Hematopoietic multipotent progenitor cell (in vitro differentiated cells): Measurements from ENCODE around the gene CD1B. TPM values are rescaled to one million over a fixed set of nuclear protein-coding genes. Genes with fewer than 3 reads are reported as not detected.
"Not testable (repeated sequence)": the region's sequence is repeated elsewhere in the genome, so short reads cannot be mapped to it uniquely, and the experiment has no call there.

ENCODE experiments used
- DNase-seq, 3 donors: peaks; one replicate each; pipeline ENCODE4 v3.0.0-alpha.2; 2011 to 2015; ENCODE audit warnings: low read depth in 2 of 3, low spot score in 2 of 3
- total RNA-seq: library from RNA; depleted of rRNA; stranded (reverse); fragments of >200 nt; gene quantifications from one replicate; pipeline ENCODE4 v1.2.3, GENCODE V29; 2012

The CD1B gene
- total RNA-seq, 1 donor, result not detected

GRCh38 chr1:158329733-158330132 is 1.6 kb downstream of the CD1B start:
- peak in 2 of 3 donors; percentile 20 to 54 for DNase-seq

- DNase-seq, result no peak
Measured at GRCh38 chr1:158329300-158329699, 2.0 kb downstream of the CD1B start.

GRCh38 chr1:158328426-158328825 is 2.9 kb downstream of the CD1B start:
- no peak for DNase-seq

- DNase-seq, result no peak
Measured at GRCh38 chr1:158327481-158327880, 3.9 kb downstream of the CD1B start.

GRCh38 chr1:158324395-158324794 is 6.9 kb downstream of the CD1B start:
- DNase-seq, result no peak

- no peak for DNase-seq
Measured at GRCh38 chr1:158323866-158324265, 7.5 kb downstream of the CD1B start.

GRCh38 chr1:158311066-158311465 is 20.3 kb downstream of the CD1B start:
- no peak for DNase-seq

- DNase-seq, result no peak
Measured at GRCh38 chr1:158310623-158311022, 20.7 kb downstream of the CD1B start.

- no peak for DNase-seq
Measured at GRCh38 chr1:158295791-158296190, 35.5 kb downstream of the CD1B start.

- peak in 1 of 3 donors; percentile 17 for DNase-seq
Measured at GRCh38 chr1:158290321-158290844, 40.9 kb downstream of the CD1B start.

GRCh38 chr1:158289811-158290210 is 41.5 kb downstream of the CD1B start, which contains the start of gene CD1C:
Gene CD1C, plus strand, starts transcription at chr1:158289923. Its CDS starts 142 bp downstream, at chr1:158290065.
- DNase-seq, result no peak

GRCh38 chr1:158286941-158287346 is 44.4 kb downstream of the CD1B start:
- DNase-seq, result no peak

- no peak for DNase-seq
Measured at GRCh38 chr1:158286487-158286886, 44.8 kb downstream of the CD1B start.

- DNase-seq, result peak in 2 of 3 donors; percentile 76 to 80
Measured at GRCh38 chr1:158285756-158286241, 45.5 kb downstream of the CD1B start.

- DNase-seq, result peak in 1 of 3 donors; percentile 20
Measured at GRCh38 chr1:158283965-158284364, 47.4 kb downstream of the CD1B start.

GRCh38 chr1:158282421-158282820 is 48.9 kb downstream of the CD1B start:
- not testable (repeated sequence) for DNase-seq

Other genes with a start within 250 kb of the CD1B start
- 0.54 TPM for gene CD1D, start 150.6 kb downstream of the CD1B start, total RNA-seq
- gene CD1A, start 77.1 kb downstream of the CD1B start, total RNA-seq, result not detected
- gene CD1C, start 41.6 kb downstream of the CD1B start, total RNA-seq, result 0.27 TPM
- not detected for gene CD1E, start 22.4 kb upstream of the CD1B start, total RNA-seq
- gene OR10T2, start 67.9 kb upstream of the CD1B start, total RNA-seq, result under 0.01 TPM
- gene OR10K2, start 94.7 kb upstream of the CD1B start, total RNA-seq, result not detected
- not detected for gene OR10K1, start 130.3 kb upstream of the CD1B start, total RNA-seq
- not detected for gene OR10R2, start 140.7 kb upstream of the CD1B start, total RNA-seq
- gene OR6Y1, start 222.9 kb upstream of the CD1B start, total RNA-seq, result under 0.01 TPM
- not detected for gene OR6P1, start 239.0 kb upstream of the CD1B start, total RNA-seq
- gene OR10X1, start 248.4 kb upstream of the CD1B start, total RNA-seq, result not detected